Brain microvascular endothelial cell (primary cell): Measurements from ENCODE around the gene FNBP1.
"Not testable (repeated sequence)": the region's sequence is repeated elsewhere in the genome, so short reads cannot be mapped to it uniquely, and the experiment has no call there.

Source experiments
- DNase-seq: peaks from one replicate; pipeline ENCODE4 v3.0.0-alpha.2; 2020
- H3K27ac ChIP-seq: fragments of 250-450 bp; sonication (Bioruptor Pico); 2 replicates; pipeline ENCODE4 v1.5.1; 2020; ENCODE audit warnings: mild to moderate bottlenecking, moderate library complexity
- H3K27me3 ChIP-seq: fragments of 250-450 bp; sonication (Bioruptor Pico); replicated peaks from 2 replicates; pipeline ENCODE4 v1.5.1; 2020; ENCODE audit warnings: mild to moderate bottlenecking
- H3K36me3 ChIP-seq: fragments of 250-450 bp; sonication (Bioruptor Pico); replicated peaks from 2 replicates; pipeline ENCODE4 v1.5.1; 2020; ENCODE audit warnings: mild to moderate bottlenecking
- H3K4me3 ChIP-seq: 2 replicates; pipeline ENCODE4 v1.5.1; 2011; ENCODE audit warnings: low read depth, mild to moderate bottlenecking, control low read depth, low read length, moderate library complexity
- CTCF ChIP-seq: IDR thresholded peaks from 2 replicates; pipeline ENCODE4 v1.5.1; 2011; ENCODE audit warnings: low read depth, mild to moderate bottlenecking, moderate library complexity, low read length, control low read depth, inconsistent platforms; ENCODE audit errors: missing control alignments
- in situ Hi-C: cut with HindIII; loops from 2 replicates; pipeline ENCODE4 v1.10.0; 2017; ENCODE audit warnings: low sequenced_read_pairs, low pct_ligation_motif_present

Gene FNBP1

GRCh38 chr9:129988607-129989361 is 54.2 kb downstream of the FNBP1 start:
- in situ Hi-C loops: no loop called here

GRCh38 chr9:129987941-129988340 is 55.0 kb downstream of the FNBP1 start:
- Histone ChIP-seq H3K27me3 (no peaks in the 10 kb centered on the region), H3K27ac (no peak overlapping the region), H3K4me3 (no peak overlapping the region), H3K36me3 (no peaks in the 10 kb centered on the region)
- TF ChIP-seq CTCF: no peak
- DNase-seq: no peak
- in situ Hi-C loops: no loop called here

More at GRCh38 chr9:129988607-129989361, 54.2 kb downstream of the FNBP1 start:
- no peak overlapping the region for H3K27ac ChIP-seq
- H3K27me3 ChIP-seq: no peaks in the 10 kb centered on the region
- no peak for DNase-seq
- H3K36me3 ChIP-seq: no peaks in the 10 kb centered on the region
- H3K4me3 ChIP-seq: no peak overlapping the region
- no peak for TF ChIP-seq CTCF

DNA sequence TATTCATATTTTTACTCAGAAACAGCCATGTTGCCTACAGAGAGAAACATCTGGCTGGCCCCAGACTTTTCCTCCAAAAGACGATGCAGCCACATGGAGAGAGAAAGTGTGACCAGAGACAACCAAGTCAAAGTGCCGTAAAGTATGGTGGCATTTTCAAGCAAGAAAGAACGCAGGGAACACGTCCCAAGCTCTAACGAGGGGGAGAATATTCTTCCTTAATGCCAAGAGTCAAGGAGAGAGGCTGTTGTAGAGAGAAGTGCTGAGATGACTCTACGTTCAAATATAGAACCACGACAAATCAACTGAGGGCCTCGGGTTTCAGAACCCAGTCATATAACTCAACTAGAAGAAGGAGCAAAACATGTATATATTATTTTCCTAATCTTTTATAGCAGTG is 55.9 kb downstream of the FNBP1 start:
- no peaks in the 10 kb centered on the region for H3K27me3 ChIP-seq
- H3K27ac ChIP-seq: no peak overlapping the region
- DNase-seq: no peak
- no peak overlapping the region for H3K4me3 ChIP-seq
- no peaks in the 10 kb centered on the region for H3K36me3 ChIP-seq
- no peak for TF ChIP-seq CTCF
- in situ Hi-C loops: no loop called here

GRCh38 chr9:129984589-129984988 is 58.4 kb downstream of the FNBP1 start:
- in situ Hi-C loops, H3K27me3 ChIP-seq, H3K36me3 ChIP-seq, DNase-seq, H3K4me3 ChIP-seq, H3K27ac ChIP-seq: not testable (repeated sequence)

DNA sequence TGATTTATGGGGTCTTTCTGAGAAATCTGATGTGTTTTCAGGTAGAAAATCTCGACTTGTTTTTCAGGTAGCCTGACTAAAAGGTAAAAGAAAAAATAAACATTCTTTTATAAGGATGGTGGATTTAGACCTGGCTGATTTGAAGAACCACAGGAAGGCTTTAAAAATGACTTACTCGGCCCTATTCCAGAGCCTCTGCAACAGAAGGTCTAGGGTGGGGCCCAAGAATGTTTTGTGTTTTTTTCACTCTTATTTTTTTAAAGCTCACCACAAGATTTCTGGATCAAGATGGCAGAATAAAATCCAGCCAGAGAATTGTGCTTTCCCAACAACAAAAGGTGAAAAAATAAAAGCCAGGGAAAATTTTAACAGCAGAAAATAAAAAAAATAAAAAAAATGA is 59.1 kb downstream of the FNBP1 start:
- in situ Hi-C loops: no loop called here
- H3K27ac ChIP-seq: no peak overlapping the region
- no peak for DNase-seq
- H3K4me3 ChIP-seq: no peak overlapping the region
- no peak for TF ChIP-seq CTCF
- H3K36me3 ChIP-seq: no peaks in the 10 kb centered on the region
- no peaks in the 10 kb centered on the region for H3K27me3 ChIP-seq

GRCh38 chr9:129981180-129981907 is 61.6 kb downstream of the FNBP1 start:
- Histone ChIP-seq H3K27ac (peak overlapping the region; percentile 51), H3K27me3 (no peaks in the 10 kb centered on the region), H3K4me3 (no peak overlapping the region), H3K36me3 (peaks cover 2% of the 10 kb centered on the region)
- DNase-seq: peak; percentile 92
- in situ Hi-C loops: no loop called here
- no peak for TF ChIP-seq CTCF

DNA sequence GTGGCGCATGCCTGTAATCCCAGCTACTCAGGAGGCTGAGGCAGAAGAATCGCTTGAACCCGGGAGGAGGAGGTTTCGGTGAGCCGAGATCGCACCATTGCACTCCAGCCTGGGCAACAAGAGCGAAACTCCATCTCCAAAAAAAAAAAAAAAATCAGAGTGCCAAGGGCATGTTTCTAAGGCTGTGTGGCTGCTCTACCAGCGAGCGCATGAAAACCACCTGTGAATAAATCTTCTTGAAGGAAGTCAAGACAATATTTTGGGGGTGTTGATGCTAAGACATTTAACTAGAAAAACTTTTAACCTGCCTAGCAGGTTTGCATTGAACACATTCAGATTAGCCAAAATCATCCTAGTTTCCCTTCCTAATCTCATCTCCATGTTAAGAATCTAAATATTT is 62.8 kb downstream of the FNBP1 start:
- H3K36me3 ChIP-seq, in situ Hi-C loops, DNase-seq, H3K4me3 ChIP-seq, H3K27ac ChIP-seq, H3K27me3 ChIP-seq: not testable (repeated sequence)
